Esophagus muscularis mucosa (tissue), 4 donors: ENCODE results near the gene FANCE. TPM values are rescaled to one million over a fixed set of nuclear protein-coding genes. Genes with fewer than 3 reads are reported as not detected.

Experiments used
- DNase-seq: peaks from one replicate; pipeline ENCODE4 v3.0.0-alpha.2; 2017; ENCODE audit errors: extremely low spot score
- H3K27ac ChIP-seq, 4 donors: fragments of 200-600 bp; sonication (generic); replicated peaks in 1 of 4; 1 replicate in 3 of 4; 2 replicates in 1 of 4; pipeline ENCODE4 v1.5.1; 2016 to 2019; ENCODE audit warnings: mild to moderate bottlenecking in 1 of 4
- H3K27me3 ChIP-seq, 4 donors: fragments of 200-600 bp; sonication (generic); one replicate each; pipeline versions ENCODE4 v1.5.1 to v1.6.0; 2016 to 2019
- H3K36me3 ChIP-seq, 4 donors: fragments of 200-600 bp; sonication (generic); one replicate each; pipeline ENCODE4 v1.5.1; 2016 to 2019
- H3K4me1 ChIP-seq, 4 donors: fragments of 200-600 bp; sonication (generic); one replicate each; pipeline ENCODE4 v1.5.1; 2016 to 2019
- H3K4me3 ChIP-seq, 4 donors: fragments of 200-600 bp; sonication (generic); 1 replicate in 2 of 4; 2 replicates in 2 of 4; pipeline ENCODE4 v1.5.1; 2016 to 2019; ENCODE audit warnings: mild to moderate bottlenecking in 4 of 4, moderate library complexity in 1 of 4
- H3K9me3 ChIP-seq, 4 donors: fragments of 200-600 bp; sonication (generic); 1 replicate in 3 of 4; 2 replicates in 1 of 4; pipeline ENCODE4 v1.5.1; 2016 to 2019
- CTCF ChIP-seq, 3 experiments: fragments of 200-600 bp in 2 of 3; fragments of 450-650 bp in 1 of 3; sonication (generic) in 2 of 3; IDR thresholded peaks; one replicate each; pipeline ENCODE4 v1.5.1; 2017 to 2019; ENCODE audit warnings: antibody characterized with exemption in 3 of 3, mild to moderate bottlenecking in 2 of 3, moderate library complexity in 1 of 3
- EP300 ChIP-seq: sonication (generic); formaldehyde crosslinking; IDR thresholded peaks from one replicate; pipeline ENCODE4 v1.6.1; 2017; ENCODE audit warnings: antibody characterized with exemption
- POLR2A ChIP-seq: fragments of 450-650 bp; IDR thresholded peaks from one replicate; pipeline ENCODE4 v1.6.1; 2017; ENCODE audit warnings: antibody characterized with exemption, moderate library complexity, mild to moderate bottlenecking, low read depth
- POLR2AphosphoS5 ChIP-seq, 2 donors: sonication (generic); formaldehyde crosslinking; IDR thresholded peaks; one replicate each; pipeline ENCODE4 v1.6.1; 2017; ENCODE audit warnings: antibody characterized with exemption in 2 of 2
- WGBS: methylation state at CpG from one replicate; pipeline ENCODE4 v1.1.5; 2018; 5-methylcytosine and 5-hydroxymethylcytosine counted together
- intact Hi-C: fragments of 100-400 bp; cut with DNase I; formaldehyde crosslinking; loops from one replicate; pipeline ENCODE4 v1.15.1; 2023
- total RNA-seq, 4 donors: library from RNA; depleted of rRNA; stranded (reverse); fragments of >200 nt; gene quantifications; one replicate each; pipeline versions ENCODE4 v1.1.0 to v1.2.1, GENCODE V29; 2016

FANCE gene
- total RNA-seq, 4 donors from 2014 or later: 1.7 to 6.3 (median 5.0) TPM

GRCh38 chr6:35470663-35471120, 18.6 kb downstream of the FANCE start:
- peaks cover 8 to 66% (median 60%) of the 10 kb centered on the region in 4 donors for H3K36me3 ChIP-seq
- no peak for DNase-seq
- no peak for TF ChIP-seq EP300
- TF ChIP-seq POLR2A: no peak
- no peak for TF ChIP-seq POLR2AphosphoS5 (IDR thresholded peaks at IDR 0.05)
- no peak for TF ChIP-seq CTCF (IDR thresholded peaks at IDR 0.05)
- peaks cover 15 to 68% (median 51%) of the 10 kb centered on the region in 4 donors for H3K4me1 ChIP-seq
- no peak overlapping the region for H3K4me3 ChIP-seq
- 40% methylated on average over 2 of the region's 3 CpGs for WGBS
- intact Hi-C loops: no loop called here
- no peaks in the 10 kb centered on the region for H3K9me3 ChIP-seq
- no peaks in the 10 kb centered on the region for H3K27me3 ChIP-seq
- H3K27ac ChIP-seq: peak overlapping the region; percentile 89 to 94 (median 91)

GRCh38 chr6:35471836-35472345, 19.8 kb downstream of the FANCE start:
- DNase-seq: no peak
- Histone ChIP-seq H3K9me3 (no peaks in the 10 kb centered on the region), H3K27ac (peak overlapping the region; percentile 89 to 94 (median 91)), H3K36me3 (peaks cover 8 to 74% (median 69%) of the 10 kb centered on the region in 4 donors), H3K27me3 (no peaks in the 10 kb centered on the region), H3K4me1 (peaks cover 15 to 68% (median 51%) of the 10 kb centered on the region in 4 donors), H3K4me3 (no peak overlapping the region)
- TF ChIP-seq POLR2A (no peak), POLR2AphosphoS5 (IDR thresholded peaks at IDR 0.05) (no peak), EP300 (no peak), CTCF (IDR thresholded peaks at IDR 0.05) (no peak)
- 62% methylated on average over 8 of the region's 8 CpGs for WGBS
- intact Hi-C loops: no loop called here

- peak overlapping the region; percentile 30 to 94 (median 90) for H3K27ac ChIP-seq
- H3K9me3 ChIP-seq: no peaks in the 10 kb centered on the region
- WGBS: 92% methylated on average over 9 of the region's 9 CpGs
- H3K4me1 ChIP-seq: peaks cover 12 to 60% (median 44%) of the 10 kb centered on the region in 4 donors
- no peaks in the 10 kb centered on the region for H3K27me3 ChIP-seq
- H3K36me3 ChIP-seq: peaks cover 12 to 87% (median 83%) of the 10 kb centered on the region in 4 donors
- no peak overlapping the region for H3K4me3 ChIP-seq
- DNase-seq: no peak
- intact Hi-C loops: no loop called here
- TF ChIP-seq POLR2A: no peak
- no peak for TF ChIP-seq CTCF (IDR thresholded peaks at IDR 0.05)
- no peak for TF ChIP-seq POLR2AphosphoS5 (IDR thresholded peaks at IDR 0.05)
- no peak for TF ChIP-seq EP300
Measured at GRCh38 chr6:35473075-35473849, 21.1 kb downstream of the FANCE start.

GRCh38 chr6:35473850-35474130, 21.7 kb downstream of the FANCE start:
- H3K27ac ChIP-seq: peak overlapping the region in 3 of 4 donors; percentile 24 to 91 (median 38)
- peaks cover 12 to 91% (median 88%) of the 10 kb centered on the region in 4 donors for H3K36me3 ChIP-seq
- H3K9me3 ChIP-seq: no peaks in the 10 kb centered on the region
- peaks cover 12 to 60% (median 44%) of the 10 kb centered on the region in 4 donors for H3K4me1 ChIP-seq
- DNase-seq: no peak
- intact Hi-C loops: no loop called here
- H3K4me3 ChIP-seq: no peak overlapping the region
- no peaks in the 10 kb centered on the region for H3K27me3 ChIP-seq
- no peak for TF ChIP-seq POLR2A
- no peak for TF ChIP-seq EP300
- no peak for TF ChIP-seq POLR2AphosphoS5 (IDR thresholded peaks at IDR 0.05)
- TF ChIP-seq CTCF (IDR thresholded peaks at IDR 0.05): no peak
